GM12864 (cell line): Measurements from ENCODE around the gene WAC.

Source experiments
- DNase-seq: peaks from one replicate; pipeline ENCODE4 v3.0.0-alpha.2; 2011; ENCODE audit warnings: low read depth
- H3K4me3 ChIP-seq: 2 replicates; pipeline ENCODE4 v1.5.1; 2011; ENCODE audit warnings: mild to moderate bottlenecking, low read depth, low read length, control low read depth
- CTCF ChIP-seq: IDR thresholded peaks from 2 replicates; pipeline ENCODE4 v1.5.1; 2011; ENCODE audit warnings: low read depth, mild to moderate bottlenecking, moderate library complexity, low read length, control low read depth, inconsistent platforms; ENCODE audit errors: missing control alignments

WAC gene

GRCh38 chr10:28663576-28664368 is 130.9 kb downstream of the WAC start:
- peak; percentile 8 for DNase-seq
- TF ChIP-seq CTCF: peak; percentile 96
- H3K4me3 ChIP-seq: no peak overlapping the region

- H3K4me3 ChIP-seq: no peak overlapping the region
- no peak for DNase-seq
- no peak for TF ChIP-seq CTCF
Measured at GRCh38 chr10:28664369-28664740, 131.4 kb downstream of the WAC start.

- no peak overlapping the region for H3K4me3 ChIP-seq
- DNase-seq: no peak
Measured at GRCh38 chr10:28666751-28667467, 134.0 kb downstream of the WAC start.

GRCh38 chr10:28668363-28669226 is 135.7 kb downstream of the WAC start:
- no peak for TF ChIP-seq CTCF
- DNase-seq: no peak
- no peak overlapping the region for H3K4me3 ChIP-seq

More at GRCh38 chr10:28666751-28667467, 134.0 kb downstream of the WAC start:
- no peak for TF ChIP-seq CTCF

- no peak for TF ChIP-seq CTCF
- DNase-seq: no peak
- no peak overlapping the region for H3K4me3 ChIP-seq
Measured at GRCh38 chr10:28669227-28670173, 136.6 kb downstream of the WAC start.
